Endothelial cell of umbilical vein (primary cell): Measurements from ENCODE around the gene CCDC190. TPM values are rescaled to one million over a fixed set of nuclear protein-coding genes. Genes with fewer than 3 reads are reported as not detected.

Experiments
- BruUV-seq: library from RNA; stranded (reverse); fragments of 400-500 nt; replicated peaks from 2 replicates; lab custom pipeline; 2021; lab: Mats Ljungman, UMichigan
- CTCF ChIA-PET: fragments of 300-600, 350-600 bp; sonication (Branson Sonifier 250); formaldehyde crosslinking; loops from one replicate; lab custom pipeline; 2021; ENCODE audit warnings: antibody characterized with exemption, inconsistent platforms; lab: Charles Lee
- POLR2A ChIA-PET: fragments of 300-600, 350-600 bp; sonication (Branson Sonifier 250); formaldehyde crosslinking; loops from one replicate; lab custom pipeline; 2021; ENCODE audit warnings: antibody characterized with exemption, inconsistent platforms; lab: Charles Lee
- DNase-seq: peaks from one replicate; pipeline ENCODE4 v3.0.0-alpha.2; 2011; ENCODE audit warnings: low read depth, low spot score
- FAIRE-seq: peaks from 2 replicates; lab custom pipeline; 2011; peaks lifted over from hg19 to GRCh38; lab: Jason Lieb, UNC
- H2AFZ ChIP-seq: 2 replicates; pipeline ENCODE4 v1.6.0; 2012; ENCODE audit warnings: low read depth, low read length, control low read depth, inconsistent platforms
- H3K27ac ChIP-seq: 2 replicates; pipeline ENCODE4 v1.5.1; 2011; ENCODE audit warnings: low read depth, mild to moderate bottlenecking, control low read depth, low read length, moderate library complexity; ENCODE audit not compliant: insufficient read depth
- H3K27me3 ChIP-seq, 2 experiments: 2 replicates each; pipeline versions ENCODE4 v1.6.0 to v1.6.1; 2011; ENCODE audit warnings: low read length in 2 of 2, mixed read lengths in 1 of 2; ENCODE audit not compliant: control insufficient read depth in 2 of 2, insufficient read depth in 2 of 2
- H3K36me3 ChIP-seq, 2 experiments: 2 replicates in 1 of 2; 3 replicates in 1 of 2; pipeline ENCODE4 v1.5.1; 2011; ENCODE audit warnings: low read length in 2 of 2, mild to moderate bottlenecking in 1 of 2, moderate library complexity in 1 of 2; ENCODE audit not compliant: control insufficient read depth in 2 of 2, insufficient read depth in 2 of 2; ENCODE audit errors: extremely low read depth in 1 of 2
- H3K4me1 ChIP-seq: 3 replicates; pipeline ENCODE4 v1.5.1; 2011; ENCODE audit warnings: mild to moderate bottlenecking, low read length; ENCODE audit not compliant: control insufficient read depth, insufficient read depth; ENCODE audit errors: extremely low read depth
- H3K4me2 ChIP-seq: 2 replicates; pipeline ENCODE4 v1.6.1; 2011; ENCODE audit warnings: low read length, control low read depth, mixed read lengths; ENCODE audit not compliant: insufficient read depth
- H3K4me3 ChIP-seq, 3 experiments: fragments of 200-600 bp in 1 of 3; sonication (generic), shearing (Covaris generic) in 1 of 3; replicated peaks in 1 of 3; 2 replicates each; pipeline ENCODE4 v1.5.1; 2011 to 2016; ENCODE audit warnings: control low read depth in 3 of 3, low read length in 3 of 3, mild to moderate bottlenecking in 2 of 3, inconsistent platforms in 1 of 3, low read depth in 1 of 3, moderate library complexity in 1 of 3; ENCODE audit not compliant: insufficient read depth in 1 of 3
- H3K79me2 ChIP-seq: 2 replicates; pipeline ENCODE4 v1.6.0; 2012; ENCODE audit warnings: low read length, inconsistent platforms; ENCODE audit not compliant: control insufficient read depth, insufficient read depth
- H3K9ac ChIP-seq: replicated peaks from 2 replicates; pipeline ENCODE3; 2011; ENCODE audit warnings: low read length, control low read depth; ENCODE audit not compliant: insufficient read depth; ENCODE audit errors: extremely low read depth
- H3K9me1 ChIP-seq: replicated peaks from 3 replicates; pipeline ENCODE4 v1.6.0; 2011; ENCODE audit warnings: mild to moderate bottlenecking, low read length; ENCODE audit not compliant: control insufficient read depth, insufficient read depth; ENCODE audit errors: extremely low read depth
- H3K9me3 ChIP-seq: replicated peaks from 2 replicates; pipeline ENCODE4 v1.5.1; 2012; ENCODE audit warnings: low read length, inconsistent platforms; ENCODE audit not compliant: control insufficient read depth, insufficient read depth
- H4K20me1 ChIP-seq: replicated peaks from 2 replicates; pipeline ENCODE3; 2011; ENCODE audit warnings: mild to moderate bottlenecking, low read length; ENCODE audit not compliant: control insufficient read depth, insufficient read depth; ENCODE audit errors: extremely low read depth
- CTCF ChIP-seq, 2 donors: IDR thresholded peaks; 1 replicate in 1 of 2; 2 replicates in 1 of 2; pipeline ENCODE4 v1.5.1; 2011; ENCODE audit warnings: low read length in 2 of 2, mild to moderate bottlenecking in 2 of 2, moderate library complexity in 2 of 2, control low read depth in 1 of 2, inconsistent platforms in 1 of 2, low read depth in 1 of 2; ENCODE audit not compliant: insufficient read depth in 1 of 2; ENCODE audit errors: extremely low read depth in 1 of 2
- EZH2 ChIP-seq: IDR thresholded peaks from 2 replicates; pipeline ENCODE4 v1.6.1; 2012; ENCODE audit warnings: borderline replicate concordance, low read depth, mild to moderate bottlenecking, moderate library complexity, low read length, inconsistent platforms; ENCODE audit not compliant: severe bottlenecking
- FOS ChIP-seq: IDR thresholded peaks from 2 replicates; pipeline ENCODE4 v1.6.1; 2011; ENCODE audit warnings: mild to moderate bottlenecking, low read length, moderate library complexity, borderline replicate concordance; ENCODE audit not compliant: insufficient read depth
- GATA2 ChIP-seq: IDR thresholded peaks from 2 replicates; pipeline ENCODE4 v1.7.0; 2011; ENCODE audit warnings: low read depth, mild to moderate bottlenecking, moderate library complexity, mixed read lengths, low read length; ENCODE audit not compliant: insufficient read length, insufficient read depth
- JUN ChIP-seq: IDR thresholded peaks from 2 replicates; pipeline ENCODE4 v1.6.1; 2011; ENCODE audit warnings: borderline replicate concordance, low read depth; ENCODE audit not compliant: insufficient read length, insufficient read depth
- MYC ChIP-seq: IDR thresholded peaks from one replicate; pipeline ENCODE4 v1.6.1; 2011; ENCODE audit warnings: mild to moderate bottlenecking, low read depth, low read length
- POLR2A ChIP-seq: IDR thresholded peaks from 2 replicates; pipeline ENCODE4 v1.6.1; 2012; ENCODE audit warnings: low read depth, mild to moderate bottlenecking, control low read depth, low read length
- POLR2AphosphoS5 ChIP-seq: IDR thresholded peaks from 2 replicates; pipeline ENCODE4 v1.6.1; 2012; ENCODE audit warnings: low read depth, mild to moderate bottlenecking, control low read depth, low read length, moderate library complexity; ENCODE audit not compliant: insufficient read depth
- dilution Hi-C: fragments of 300-500 bp; cut with MboI; formaldehyde crosslinking; loops from one replicate; pipeline ENCODE4 v1.15.0; 2019; ENCODE audit warnings: low sequenced_read_pairs; ENCODE audit not compliant: extremely low pct_ligation_motif_present
- intact Hi-C: fragments of 100-400 bp; cut with micrococcal nuclease; formaldehyde crosslinking; loops from one replicate; pipeline ENCODE4 v1.10.0; 2022
- polyA plus RNA-seq, 4 experiments: library from polyadenylated mRNA; depleted of rRNA in 3 of 4; stranded (reverse) in 3 of 4; unstranded in 1 of 4; fragments of >200 nt; gene quantifications; 2 replicates each; pipeline versions ENCODE4 v1.2.1 to v1.2.3, GENCODE V29; 2011 to 2012; ENCODE audit warnings: missing spikeins in 1 of 4
- total RNA-seq: library from RNA; stranded (reverse); gene quantifications from 2 replicates; pipeline ENCODE4 v1.2.3, GENCODE V29; 2021
- TF ChIP-seq, protein P1 (sequence below): IDR thresholded peaks from 2 replicates; pipeline ENCODE4 v1.6.1; 2011; ENCODE audit not compliant: insufficient read depth, insufficient read length

Gene CCDC190
- total and polyA plus RNA-seq, 2 donors (not counting 3 experiments of a cell fraction or from before 2014, with no cell fraction given) = 3.7 to 9.0 TPM

DNA sequence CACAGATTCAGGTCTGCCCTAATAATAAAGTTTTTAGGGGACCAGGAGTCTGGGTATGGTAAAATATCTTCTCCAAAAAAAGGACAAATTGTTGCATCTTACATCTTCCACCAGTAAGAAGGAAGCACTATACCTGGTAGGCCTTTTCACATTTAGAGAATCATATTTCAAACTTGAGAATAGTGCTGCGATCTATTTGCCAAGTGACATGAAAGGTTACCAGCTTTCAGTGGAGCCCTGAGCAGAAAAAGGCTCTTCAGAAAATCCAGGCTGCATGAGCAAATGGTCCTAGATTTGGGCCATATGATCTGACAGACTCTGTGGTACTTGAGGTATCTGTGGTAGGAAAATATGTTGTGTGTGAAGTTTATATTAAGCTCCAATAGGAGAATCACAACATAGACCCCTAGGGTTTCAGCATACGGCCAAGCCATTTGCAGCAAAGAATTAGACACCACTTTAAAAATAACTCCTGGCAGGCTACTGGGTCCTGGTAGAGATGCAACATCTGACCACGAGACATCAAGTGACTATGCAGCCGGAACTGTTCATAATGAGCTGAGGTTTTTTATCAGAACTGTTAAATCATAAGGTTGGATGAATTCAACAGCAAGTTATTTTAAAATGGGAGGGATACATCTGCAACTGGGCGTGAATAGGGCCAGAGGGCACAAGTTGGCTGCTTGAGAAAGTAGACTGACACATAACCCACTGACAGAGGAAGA is 38.6 kb upstream of the CCDC190 start:
- DNase-seq = no peak
- POLR2A ChIA-PET = no interaction called here

More for the DNA sequence above, 38.6 kb upstream of the CCDC190 start:
- Histone ChIP-seq H3K9me3 (no peaks in the 10 kb centered on the region), H4K20me1 (no peaks in the 10 kb centered on the region), H3K79me2 (no peaks in the 10 kb centered on the region), H3K4me1 (no peaks in the 10 kb centered on the region), H3K27me3 (no peaks in the 10 kb centered on the region), H3K9ac (no peak overlapping the region), H3K27ac (no peak overlapping the region), H2AFZ (no peak overlapping the region), H3K4me2 (no peak overlapping the region), H3K36me3 (no peaks in the 10 kb centered on the region), H3K9me1 (no peaks in the 10 kb centered on the region), H3K4me3 (no peak overlapping the region)
- CTCF ChIA-PET = interaction anchor here (0.8 to 0.9 kb wide), 3 partner anchors 11 to 169 kb away, joined by 3 to 6 read pairs (median 3); partner anchors contain the start of gene RGS4
- dilution Hi-C loops = loop anchor here (25.0 kb wide), 1 partner anchor 288 kb away; no protein-coding TSS in a partner anchor
- intact Hi-C loops = no loop called here
- FAIRE-seq = no peak
- BruUV-seq = no TSS peak
- TF ChIP-seq POLR2A = no peak
- no peak for TF ChIP-seq POLR2AphosphoS5
- no peak for TF ChIP-seq EZH2
- TF ChIP-seq, protein P1, sequence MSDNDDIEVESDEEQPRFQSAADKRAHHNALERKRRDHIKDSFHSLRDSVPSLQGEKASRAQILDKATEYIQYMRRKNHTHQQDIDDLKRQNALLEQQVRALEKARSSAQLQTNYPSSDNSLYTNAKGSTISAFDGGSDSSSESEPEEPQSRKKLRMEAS = no peak
- TF ChIP-seq GATA2 = no peak
- TF ChIP-seq JUN = no peak
- TF ChIP-seq CTCF (IDR thresholded peaks at IDR 0.05; ENCODE audit: extremely low read depth in 1 of 2, insufficient read depth in 1 of 2, low read depth in 1 of 2, low read length in 2 of 2) = no peak
- no peak for TF ChIP-seq MYC
- TF ChIP-seq FOS = no peak
